GM21529 (cell line): ENCODE measurements around the gene FOXL2.

Source experiments
- ATAC-seq: cut with Tn5 transposase; IDR thresholded peaks from one replicate; pipeline ENCODE4 v1.9.1; 2021; ENCODE audit not compliant: unreplicated experiment

FOXL2 gene

GRCh38 chr3:138898301-138898700 is 48.6 kb downstream of the FOXL2 start:
- ATAC-seq = no peak
